T-helper 1 cell treated with Interleukin-12 subunit alpha and Interleukin-12 subunit beta and Interleukin-4 antibody, amounts not matched to agents 30 μg/mL and 1 μg/mL, for 36 hours (primary cell): Measurements from ENCODE around the gene C4orf50.
A peak's percentile ranks its signal among the peaks of the same experiment; 100 is the strongest.
"Not testable (repeated sequence)": the region's sequence is repeated elsewhere in the genome, so short reads cannot be mapped to it uniquely, and the experiment has no call there.

Source experiments
- H3K27ac Mint-ChIP-seq: one replicate; pipeline ENCODE4 v1.8.0; 2021; ENCODE audit warnings: mild to moderate bottlenecking, mixed read lengths
- H3K27me3 Mint-ChIP-seq: one replicate; pipeline ENCODE4 v1.8.0; 2021; ENCODE audit warnings: low read depth, mixed read lengths
- H3K36me3 Mint-ChIP-seq: one replicate; pipeline ENCODE4 v1.8.0; 2021; ENCODE audit warnings: low read depth, mixed read lengths
- H3K4me1 Mint-ChIP-seq: one replicate; pipeline ENCODE4 v1.8.0; 2021; ENCODE audit warnings: low read depth, mixed read lengths
- H3K4me3 Mint-ChIP-seq: one replicate; pipeline ENCODE4 v1.8.0; 2021; ENCODE audit warnings: mild to moderate bottlenecking, moderate library complexity, mixed read lengths
- H3K9me3 Mint-ChIP-seq: one replicate; pipeline ENCODE4 v1.8.0; 2021; ENCODE audit warnings: mixed read lengths

Gene C4orf50

DNA sequence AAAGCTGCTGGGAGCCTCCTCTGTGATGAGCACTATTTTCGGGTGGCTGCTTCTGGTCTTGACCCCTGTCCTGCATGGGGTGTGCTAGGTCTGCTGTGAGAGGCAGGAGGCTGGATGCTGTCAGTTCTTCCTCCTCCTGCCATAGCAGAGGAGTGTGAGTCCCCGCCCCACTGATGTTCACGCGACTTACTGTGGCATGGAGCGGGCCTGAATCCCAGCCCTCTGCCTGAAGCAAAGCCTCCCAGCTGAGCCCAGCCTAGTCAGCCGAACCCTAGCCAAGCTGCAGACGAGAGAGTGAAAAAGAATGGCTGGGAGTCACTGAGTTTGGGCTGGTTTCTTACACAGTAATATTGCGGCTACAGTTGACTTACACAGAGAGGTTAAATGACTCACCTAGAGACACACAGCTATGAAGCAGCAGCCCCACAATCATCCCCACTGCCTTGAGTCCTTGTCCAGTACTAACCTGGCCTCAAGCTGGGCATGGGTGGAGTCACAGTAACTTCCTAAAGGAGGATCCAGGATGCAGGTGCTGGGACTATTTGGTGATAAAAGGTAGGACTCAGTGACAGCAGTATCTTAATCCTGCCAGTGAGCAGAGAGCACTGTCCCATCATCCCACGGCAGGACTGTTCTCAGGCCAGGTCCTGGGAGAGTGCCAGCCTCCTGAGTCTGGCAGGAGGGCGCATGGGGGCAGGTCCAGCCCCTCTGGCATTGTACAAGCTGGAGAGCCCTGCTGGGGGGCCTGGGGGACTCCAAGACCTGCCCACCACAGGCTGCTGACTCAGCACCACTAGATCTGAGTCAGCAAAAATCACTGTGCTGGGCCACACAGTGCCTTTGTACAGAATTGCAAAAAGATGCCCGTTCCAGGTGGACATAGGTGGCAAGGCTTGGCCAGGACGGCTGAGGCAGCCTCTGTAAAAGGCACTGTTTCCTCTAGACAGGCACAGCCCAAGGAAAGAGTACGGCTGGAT, 65.0 kb downstream of the C4orf50 start:
- Mint-ChIP-seq H3K36me3 (no peaks in the 10 kb centered on the region), H3K27ac (no peak overlapping the region), H3K4me1 (peaks cover 8% of the 10 kb centered on the region), H3K4me3 (no peak overlapping the region), H3K9me3 (no peaks in the 10 kb centered on the region), H3K27me3 (peaks cover 9% of the 10 kb centered on the region)

DNA sequence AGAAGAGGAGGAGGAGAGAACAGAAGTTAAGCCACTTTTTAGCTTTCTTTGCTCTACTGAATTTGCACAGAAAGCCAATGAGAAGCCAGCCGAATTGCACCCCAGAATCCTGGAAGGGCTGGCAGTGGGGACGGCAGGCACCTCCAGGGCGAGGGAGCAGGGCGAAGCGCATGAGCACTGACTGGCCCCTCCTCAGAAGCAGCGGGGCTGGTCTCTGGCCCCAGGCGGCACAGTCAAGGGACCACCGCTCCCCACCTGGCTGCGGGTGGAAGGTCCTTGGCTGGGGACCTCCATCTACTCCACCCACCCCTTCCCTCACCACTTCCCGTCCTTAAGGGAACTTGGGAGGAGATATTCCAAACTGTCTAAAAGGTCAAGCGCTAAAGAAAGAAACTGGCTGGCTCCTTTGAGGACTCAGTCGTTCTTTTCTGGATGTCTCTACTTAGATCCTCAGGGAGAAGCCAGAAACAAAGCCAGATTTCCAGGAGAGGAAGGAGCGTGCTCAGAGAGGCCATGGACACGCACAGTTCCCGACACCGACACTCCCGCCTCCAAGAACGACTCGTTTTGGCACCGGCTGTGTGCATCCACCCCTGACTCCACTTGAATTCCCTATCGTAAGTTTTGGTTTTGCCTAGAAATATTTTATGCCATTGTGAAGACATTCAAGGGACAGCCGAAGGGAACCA, 65.8 kb downstream of the C4orf50 start:
- H3K4me1 Mint-ChIP-seq = peaks cover 8% of the 10 kb centered on the region
- H3K4me3 Mint-ChIP-seq = no peak overlapping the region
- H3K9me3 Mint-ChIP-seq = no peaks in the 10 kb centered on the region
- H3K27ac Mint-ChIP-seq = no peak overlapping the region
- H3K27me3 Mint-ChIP-seq = peaks cover 9% of the 10 kb centered on the region
- H3K36me3 Mint-ChIP-seq = no peaks in the 10 kb centered on the region

DNA sequence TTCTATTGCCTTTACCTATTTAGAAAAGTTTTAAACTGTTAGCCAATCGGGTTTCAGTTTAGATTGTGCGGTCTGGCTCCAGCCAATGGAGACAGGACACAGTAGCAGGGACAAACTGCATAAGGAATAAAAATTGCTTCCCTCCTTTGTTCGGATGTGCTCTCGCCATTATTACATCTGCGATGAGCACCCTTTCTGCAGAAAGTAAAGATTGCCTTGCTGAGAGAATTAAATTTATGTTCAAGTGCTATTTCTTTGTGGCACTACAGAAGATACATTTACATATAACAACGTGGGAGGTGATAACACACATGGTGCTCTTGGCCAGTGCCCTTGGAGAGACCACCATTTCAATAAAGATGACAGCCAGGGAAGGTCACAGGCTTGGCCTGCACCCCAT, 71.6 kb downstream of the C4orf50 start:
- not testable (repeated sequence) for H3K4me3 Mint-ChIP-seq, H3K4me1 Mint-ChIP-seq, H3K36me3 Mint-ChIP-seq, H3K9me3 Mint-ChIP-seq, H3K27ac Mint-ChIP-seq, H3K27me3 Mint-ChIP-seq

DNA sequence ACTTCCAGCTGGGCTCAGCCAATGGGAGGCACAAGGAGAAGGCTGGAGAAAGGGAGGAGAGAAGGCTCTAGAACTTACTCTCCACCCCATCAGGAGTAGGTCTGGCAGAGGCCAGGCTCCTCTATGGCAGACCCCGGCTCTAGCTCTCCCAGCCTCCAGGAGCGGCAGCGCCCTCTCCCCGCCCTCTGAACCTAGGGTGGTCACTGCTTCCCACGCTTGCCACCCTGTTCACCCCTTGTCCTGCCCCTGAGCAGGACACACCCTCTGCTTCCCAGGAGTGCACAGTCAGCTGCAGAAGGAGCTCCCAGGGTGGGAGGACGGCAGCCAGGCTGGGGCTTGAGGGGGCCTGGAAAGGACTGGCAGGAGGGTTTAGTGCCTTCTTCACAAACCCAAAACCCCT, 72.3 kb downstream of the C4orf50 start:
- peaks cover 4% of the 10 kb centered on the region for H3K9me3 Mint-ChIP-seq
- H3K36me3 Mint-ChIP-seq = peaks cover 2% of the 10 kb centered on the region
- H3K4me3 Mint-ChIP-seq = no peak overlapping the region
- peaks cover 5% of the 10 kb centered on the region for H3K27me3 Mint-ChIP-seq
- no peak overlapping the region for H3K27ac Mint-ChIP-seq
- H3K4me1 Mint-ChIP-seq = peaks cover 8% of the 10 kb centered on the region

DNA sequence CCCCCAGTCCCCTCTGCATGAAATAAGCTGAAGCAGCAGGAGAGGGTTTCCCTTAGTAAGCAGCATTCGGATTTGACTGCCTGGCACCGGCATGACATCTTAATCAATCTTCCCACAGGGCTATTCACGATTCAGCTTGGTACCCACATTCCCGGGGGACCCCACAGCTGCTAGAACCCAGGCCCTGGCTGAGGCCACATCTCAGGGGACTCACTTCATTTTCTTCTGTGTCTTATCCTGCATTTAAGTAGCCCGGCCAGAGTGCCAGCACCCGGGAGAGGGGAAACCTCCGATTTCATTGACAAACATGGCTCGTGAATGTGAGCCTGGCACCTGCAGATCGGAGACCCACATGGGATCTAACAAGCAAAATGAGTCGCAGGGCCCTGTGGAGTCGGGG, 73.1 kb downstream of the C4orf50 start:
- no peak overlapping the region for H3K27ac Mint-ChIP-seq
- no peak overlapping the region for H3K4me3 Mint-ChIP-seq
- peaks cover 9% of the 10 kb centered on the region for H3K4me1 Mint-ChIP-seq
- H3K27me3 Mint-ChIP-seq = no peaks in the 10 kb centered on the region
- H3K36me3 Mint-ChIP-seq = peaks cover 2% of the 10 kb centered on the region
- peaks cover 9% of the 10 kb centered on the region for H3K9me3 Mint-ChIP-seq

DNA sequence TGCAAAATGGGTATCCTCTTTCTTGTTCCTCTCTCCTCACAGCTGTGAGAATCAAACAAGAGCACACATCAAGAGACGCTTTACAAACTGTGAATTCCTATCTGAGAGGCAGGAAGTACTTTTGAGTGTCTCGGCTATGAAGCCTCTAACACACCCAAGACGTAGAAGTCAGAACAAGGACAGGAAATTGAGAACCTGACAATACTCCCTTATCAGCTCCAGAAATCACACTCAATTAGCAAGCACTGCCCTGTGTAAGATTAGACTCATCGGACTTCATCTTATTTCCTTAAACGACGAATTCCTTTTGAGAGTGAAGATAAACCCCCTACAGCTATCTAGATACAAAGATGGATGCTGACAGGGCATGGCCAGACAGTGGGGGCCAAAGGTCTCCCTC, 74.7 kb downstream of the C4orf50 start:
- peaks cover 2% of the 10 kb centered on the region for H3K36me3 Mint-ChIP-seq
- no peak overlapping the region for H3K4me3 Mint-ChIP-seq
- H3K27ac Mint-ChIP-seq = no peak overlapping the region
- H3K27me3 Mint-ChIP-seq = no peaks in the 10 kb centered on the region
- peaks cover 9% of the 10 kb centered on the region for H3K9me3 Mint-ChIP-seq
- peaks cover 9% of the 10 kb centered on the region for H3K4me1 Mint-ChIP-seq

DNA sequence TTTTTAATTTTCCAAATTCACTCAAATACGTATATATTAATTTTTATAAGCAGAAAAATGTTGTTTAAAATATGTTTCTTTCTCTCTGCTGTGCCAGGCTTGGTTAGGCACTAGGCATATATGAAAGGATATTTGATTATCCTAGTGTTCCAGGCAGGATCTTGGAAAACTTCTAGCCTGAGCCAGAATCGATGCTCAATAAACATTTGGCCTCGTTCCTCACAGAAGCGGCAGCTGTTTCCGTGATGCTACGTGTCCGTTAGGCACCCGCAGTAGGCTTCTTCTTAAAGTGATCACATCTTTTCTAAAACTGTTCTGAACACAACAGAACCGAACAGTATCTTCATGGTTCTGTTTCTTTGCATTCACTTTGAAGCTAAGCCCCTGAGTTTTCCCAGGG, 75.3 kb downstream of the C4orf50 start:
- Mint-ChIP-seq H3K4me3 (no peak overlapping the region), H3K9me3 (peaks cover 9% of the 10 kb centered on the region), H3K36me3 (peaks cover 2% of the 10 kb centered on the region), H3K27ac (no peak overlapping the region), H3K4me1 (peaks cover 9% of the 10 kb centered on the region), H3K27me3 (no peaks in the 10 kb centered on the region)

DNA sequence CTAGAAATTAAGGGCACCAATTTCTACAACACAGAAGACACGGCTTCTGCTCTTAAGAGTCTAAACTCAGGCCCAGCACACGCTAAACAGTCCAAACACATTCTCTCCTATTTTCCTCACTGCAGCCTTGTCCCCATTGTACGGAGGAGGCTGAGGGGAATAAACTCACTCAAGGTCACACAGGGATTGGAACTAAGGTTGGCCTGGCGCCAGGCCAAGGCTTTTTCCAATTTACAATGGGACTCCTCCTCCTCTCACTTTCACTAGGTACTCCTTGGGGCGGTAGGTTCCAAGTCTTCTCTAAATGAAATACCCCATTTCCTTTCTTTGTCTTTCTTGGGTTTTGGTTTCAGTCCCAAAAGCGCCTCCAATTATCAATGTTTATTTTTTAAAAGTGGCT, 76.6 kb downstream of the C4orf50 start:
- peaks cover 9% of the 10 kb centered on the region for H3K9me3 Mint-ChIP-seq
- H3K4me3 Mint-ChIP-seq = no peak overlapping the region
- peaks cover 2% of the 10 kb centered on the region for H3K36me3 Mint-ChIP-seq
- no peaks in the 10 kb centered on the region for H3K27me3 Mint-ChIP-seq
- peaks cover 9% of the 10 kb centered on the region for H3K4me1 Mint-ChIP-seq
- no peak overlapping the region for H3K27ac Mint-ChIP-seq

DNA sequence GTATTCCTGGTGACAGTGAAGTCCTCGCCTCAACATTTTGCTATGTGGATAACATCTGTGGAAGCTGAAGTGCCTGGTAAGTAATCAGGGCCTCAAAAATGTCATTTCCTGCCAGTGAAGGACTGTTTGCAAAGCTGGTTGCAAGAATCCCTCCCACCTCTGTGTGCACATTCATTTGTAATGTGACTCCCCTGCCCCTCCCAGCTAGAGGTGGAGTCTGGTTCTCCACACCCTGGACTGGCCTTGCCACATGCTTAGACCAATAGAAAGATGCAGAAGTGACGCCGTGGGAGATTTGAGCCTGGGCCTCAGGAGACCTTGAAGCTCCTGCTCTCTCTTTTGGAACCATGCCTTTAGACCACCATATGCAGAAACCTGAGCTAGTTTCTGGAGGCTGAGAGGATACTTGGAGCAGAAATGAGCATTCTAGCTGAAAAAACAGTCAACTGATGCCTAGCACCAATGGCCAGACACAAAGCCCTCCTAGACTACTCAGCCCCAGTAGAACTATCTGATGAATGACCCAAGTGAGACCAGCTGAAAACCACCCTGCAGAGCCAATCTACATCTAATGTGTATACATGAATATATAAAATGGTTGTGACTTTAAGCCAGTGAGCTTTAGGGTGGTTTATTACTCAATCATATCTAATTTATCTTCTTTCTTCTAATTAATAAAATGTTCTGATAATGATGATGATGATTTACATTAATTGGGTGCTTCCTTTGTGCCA, 77.6 kb downstream of the C4orf50 start:
- peaks cover 9% of the 10 kb centered on the region for H3K9me3 Mint-ChIP-seq
- peaks cover 2% of the 10 kb centered on the region for H3K36me3 Mint-ChIP-seq
- peaks cover 9% of the 10 kb centered on the region for H3K4me1 Mint-ChIP-seq
- no peaks in the 10 kb centered on the region for H3K27me3 Mint-ChIP-seq
- peak overlapping the region; percentile 26 for H3K27ac Mint-ChIP-seq
- no peak overlapping the region for H3K4me3 Mint-ChIP-seq

DNA sequence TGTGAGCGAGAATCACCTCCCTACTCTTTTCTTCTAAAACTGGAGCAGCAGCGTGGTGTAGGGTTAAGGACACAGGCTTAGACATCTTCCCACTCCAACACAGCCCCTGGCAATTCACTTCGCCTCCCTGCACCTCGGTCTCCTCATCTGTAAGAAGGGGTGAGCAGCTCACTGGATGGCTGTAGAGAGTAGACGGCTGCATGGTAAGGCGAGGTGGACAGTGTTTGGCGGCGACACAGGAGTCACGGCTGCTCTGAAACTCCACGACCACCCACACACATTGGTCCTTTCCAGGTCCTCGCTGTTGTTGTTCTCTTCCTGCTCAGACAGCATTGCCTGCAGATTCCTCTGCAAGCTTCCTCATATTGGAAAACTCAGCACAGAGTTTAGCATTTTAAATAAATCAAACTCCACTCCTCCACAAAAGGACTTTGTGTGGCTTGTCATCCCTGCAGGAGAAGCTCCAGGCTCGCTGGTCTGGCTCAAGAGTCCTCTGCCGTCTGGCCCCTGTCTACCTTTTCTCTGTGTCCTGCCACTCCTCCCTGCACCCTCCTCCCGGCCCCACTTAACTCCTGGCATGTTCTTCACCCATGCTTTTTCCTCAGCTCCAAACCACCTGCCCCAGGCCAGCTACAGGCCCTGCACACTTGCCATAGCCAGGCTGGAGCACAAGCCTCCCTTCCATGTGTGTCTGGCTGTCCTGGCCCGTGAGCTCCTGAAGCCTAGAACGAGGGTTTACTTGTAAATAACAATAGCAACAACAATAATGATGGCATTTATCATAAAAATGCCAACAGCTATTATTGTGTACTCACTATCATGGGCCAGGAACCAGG, 84.0 kb downstream of the C4orf50 start:
- Mint-ChIP-seq H3K27me3 (no peaks in the 10 kb centered on the region), H3K4me3 (no peak overlapping the region), H3K4me1 (no peaks in the 10 kb centered on the region), H3K27ac (no peak overlapping the region), H3K36me3 (no peaks in the 10 kb centered on the region), H3K9me3 (no peaks in the 10 kb centered on the region)

DNA sequence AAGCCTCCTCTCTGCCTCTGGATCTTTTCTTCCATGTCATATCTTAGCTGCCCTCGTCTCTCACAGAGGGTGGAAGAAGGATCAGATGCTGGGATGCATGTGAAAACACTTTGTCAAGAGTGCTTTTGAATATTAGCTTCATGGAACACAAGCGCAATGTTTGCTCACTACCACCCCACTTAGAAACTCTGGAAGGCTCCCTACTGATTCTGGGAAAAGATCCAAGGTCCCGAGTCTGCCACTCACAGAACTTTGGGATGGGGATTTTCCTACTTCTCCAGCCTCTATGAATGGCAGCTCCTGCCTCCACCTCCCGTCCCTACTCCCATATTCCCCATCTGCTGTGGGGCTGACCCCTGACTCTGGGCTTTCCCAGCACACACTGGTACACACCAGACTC, 85.1 kb downstream of the C4orf50 start:
- Mint-ChIP-seq H3K36me3 (no peaks in the 10 kb centered on the region), H3K27me3 (no peaks in the 10 kb centered on the region), H3K4me3 (no peak overlapping the region), H3K4me1 (no peaks in the 10 kb centered on the region), H3K9me3 (no peaks in the 10 kb centered on the region), H3K27ac (no peak overlapping the region)

DNA sequence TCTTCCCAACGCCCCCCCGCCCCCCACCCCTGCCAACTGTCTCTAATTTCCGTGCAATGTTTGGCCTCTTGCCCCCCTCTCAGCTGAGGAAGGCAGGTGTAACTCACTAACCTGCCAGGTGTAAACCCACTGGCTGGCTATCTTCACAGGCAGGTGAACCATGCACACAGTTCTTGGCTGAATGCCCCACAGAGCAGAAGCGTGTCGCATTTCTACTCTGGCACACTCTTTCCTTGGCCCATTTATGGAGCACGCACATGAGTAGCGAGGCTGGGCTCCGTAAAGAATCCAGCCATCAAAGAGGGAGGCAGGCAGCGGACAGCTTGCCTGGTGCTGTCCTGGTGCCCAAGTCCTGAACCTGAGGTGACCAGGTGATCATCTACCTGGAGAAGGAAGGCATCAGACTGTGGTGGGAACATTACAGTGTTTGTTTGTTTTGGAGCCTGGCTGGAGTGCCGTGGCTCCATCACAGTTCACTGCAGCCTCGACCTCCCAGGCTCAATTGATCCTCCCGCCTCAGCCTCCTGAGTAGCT, 86.1 kb downstream of the C4orf50 start:
- no peaks in the 10 kb centered on the region for H3K9me3 Mint-ChIP-seq
- H3K4me3 Mint-ChIP-seq = no peak overlapping the region
- no peaks in the 10 kb centered on the region for H3K4me1 Mint-ChIP-seq
- H3K36me3 Mint-ChIP-seq = no peaks in the 10 kb centered on the region
- H3K27me3 Mint-ChIP-seq = no peaks in the 10 kb centered on the region
- no peak overlapping the region for H3K27ac Mint-ChIP-seq

DNA sequence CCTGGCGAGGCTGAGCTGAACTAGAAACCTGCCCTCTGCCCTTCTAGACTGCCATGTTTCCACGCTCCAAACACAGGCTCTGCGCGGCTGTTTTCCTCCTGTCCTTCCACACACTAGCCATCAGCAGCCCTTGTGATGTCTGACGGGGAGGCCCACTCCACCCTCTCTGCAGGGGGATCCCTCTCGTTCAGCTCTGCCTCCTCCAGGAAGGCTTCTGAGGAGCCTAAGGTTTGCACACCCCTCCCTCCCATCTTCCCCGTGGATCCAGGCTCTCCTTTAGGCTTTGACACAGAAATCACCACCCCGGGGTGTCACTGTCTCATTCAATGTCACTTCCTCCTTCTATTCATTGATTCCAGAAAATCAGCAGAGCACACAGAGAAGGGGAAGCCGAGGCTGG, 86.7 kb downstream of the C4orf50 start:
- no peaks in the 10 kb centered on the region for H3K36me3 Mint-ChIP-seq
- no peaks in the 10 kb centered on the region for H3K4me1 Mint-ChIP-seq
- H3K27me3 Mint-ChIP-seq = no peaks in the 10 kb centered on the region
- no peak overlapping the region for H3K4me3 Mint-ChIP-seq
- no peaks in the 10 kb centered on the region for H3K9me3 Mint-ChIP-seq
- H3K27ac Mint-ChIP-seq = no peak overlapping the region

DNA sequence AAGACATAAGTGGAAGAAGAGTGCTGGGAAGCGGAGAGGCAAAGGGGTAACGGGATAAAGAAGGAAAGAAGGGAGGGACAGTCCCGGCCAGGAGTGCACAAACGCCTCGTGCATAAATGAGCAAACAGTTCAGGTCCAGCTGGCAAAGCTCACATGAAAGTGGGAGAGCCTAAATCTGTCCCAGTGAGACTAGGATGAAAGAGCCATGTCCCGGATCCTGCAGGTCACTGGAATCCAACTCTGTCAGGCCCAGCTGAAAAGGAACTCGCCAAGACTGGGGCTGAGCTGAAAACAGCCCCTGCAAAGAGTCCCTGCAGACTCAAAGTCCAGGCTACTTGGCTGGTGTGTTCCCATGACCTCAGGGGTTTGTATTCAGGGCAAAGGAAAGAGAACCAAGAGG, 87.4 kb downstream of the C4orf50 start:
- H3K9me3 Mint-ChIP-seq = no peaks in the 10 kb centered on the region
- no peaks in the 10 kb centered on the region for H3K36me3 Mint-ChIP-seq

More for the DNA sequence above, 87.4 kb downstream of the C4orf50 start:
- Mint-ChIP-seq H3K27me3 (no peaks in the 10 kb centered on the region), H3K4me3 (no peak overlapping the region), H3K4me1 (no peaks in the 10 kb centered on the region), H3K27ac (no peak overlapping the region)
